Loucy (cell line): ENCODE data around the gene NDUFV3.

Experiments
- CTCF ChIP-seq: fragments of 200-600 bp; sonication (generic); conservative IDR thresholded peaks from 2 replicates; pipeline ENCODE4 v1.5.1; 2014; ENCODE audit warnings: mild to moderate bottlenecking, antibody characterized with exemption, low read length
- EZH2phosphoT487 ChIP-seq: fragments of 200-600 bp; IDR thresholded peaks from 2 replicates; pipeline ENCODE4 v1.6.1; 2018; ENCODE audit warnings: antibody characterized with exemption, mild to moderate bottlenecking, moderate library complexity, borderline replicate concordance

- TF ChIP-seq CTCF (no peak), EZH2phosphoT487 (no peak)
These were observed 38.7 kb upstream of the NDUFV3 start for GRCh38 chr21:42854246-42855010.
